H1 (cell line): ENCODE data around the gene KDR. TPM values are rescaled to one million over a fixed set of nuclear protein-coding genes. Genes with fewer than 3 reads are reported as not detected.

Source experiments
- CTCF ChIA-PET: fragments of 300-600 bp; sonication (Branson Sonifier 250); formaldehyde crosslinking; loops from one replicate; lab custom pipeline; 2021; ENCODE audit not compliant: partially characterized antibody; lab: Charles Lee
- POLR2A ChIA-PET: fragments of 300-600 bp; sonication (Branson Sonifier 250); formaldehyde crosslinking; loops from one replicate; lab custom pipeline; 2021; ENCODE audit warnings: inconsistent platforms; ENCODE audit not compliant: partially characterized antibody; lab: Charles Lee
- DNase-seq, 2 experiments: peaks; one replicate each; pipeline versions ENCODE4 v3.0.0 to v3.0.0-alpha.2; 2010 to 2022; ENCODE audit warnings: low spot score in 2 of 2, low read depth in 1 of 2, mixed read lengths in 1 of 2
- FAIRE-seq: peaks from 2 replicates; lab custom pipeline; 2011; peaks lifted over from hg19 to GRCh38; lab: Jason Lieb, UNC
- H2AFZ ChIP-seq: 2 replicates; pipeline ENCODE4 v1.8.1; 2012; ENCODE audit warnings: low read length, inconsistent platforms
- H2AK5ac ChIP-seq: 2 replicates; pipeline ENCODE4 v1.6.1; 2013; ENCODE audit warnings: low read depth, low read length
- H2BK120ac ChIP-seq: replicated peaks from 2 replicates; pipeline ENCODE3; 2013; ENCODE audit warnings: low read depth, low read length, inconsistent platforms
- H2BK12ac ChIP-seq: 2 replicates; pipeline ENCODE4 v1.6.1; 2013; ENCODE audit warnings: low read depth, low read length
- H2BK15ac ChIP-seq: 2 replicates; pipeline ENCODE4 v1.6.1; 2013; ENCODE audit warnings: low read length
- H2BK20ac ChIP-seq: 2 replicates; pipeline ENCODE4 v1.6.1; 2013; ENCODE audit warnings: low read length
- H2BK5ac ChIP-seq: 2 replicates; pipeline ENCODE4 v1.6.1; 2013; ENCODE audit warnings: low read depth, low read length
- H3K14ac ChIP-seq: 2 replicates; pipeline ENCODE4 v1.6.1; 2013; ENCODE audit warnings: inconsistent platforms; ENCODE audit not compliant: insufficient read length
- H3K18ac ChIP-seq: 2 replicates; pipeline ENCODE4 v1.6.1; 2013; ENCODE audit warnings: low read length; ENCODE audit errors: extremely low read depth
- H3K23ac ChIP-seq: 2 replicates; pipeline ENCODE4 v1.6.1; 2013; ENCODE audit warnings: inconsistent platforms; ENCODE audit not compliant: insufficient read length
- H3K23me2 ChIP-seq: 2 replicates; pipeline ENCODE4 v1.6.1; 2013; ENCODE audit warnings: low read depth, low read length
- H3K27ac ChIP-seq: 2 replicates; pipeline ENCODE4 v1.6.1; 2011; ENCODE audit warnings: low read depth, low read length, inconsistent platforms
- H3K27me3 ChIP-seq, 4 experiments: replicated peaks in 1 of 4; 1 replicate in 1 of 4; 2 replicates in 3 of 4; pipeline versions ENCODE4 v1.6.1 to v1.8.1; 2011 to 2013; ENCODE audit warnings: low read length in 3 of 4, mild to moderate bottlenecking in 3 of 4, inconsistent platforms in 2 of 4, mixed read lengths in 2 of 4, moderate library complexity in 1 of 4; ENCODE audit not compliant: control insufficient read depth in 3 of 4, insufficient read depth in 3 of 4; ENCODE audit errors: extremely low read depth in 1 of 4
- H3K36me3 ChIP-seq, 4 experiments: 2 replicates each; pipeline versions ENCODE4 v1.6.1 to v1.8.1; 2011 to 2013; ENCODE audit warnings: mild to moderate bottlenecking in 4 of 4, low read length in 3 of 4, moderate library complexity in 2 of 4, control low read depth in 1 of 4, inconsistent platforms in 1 of 4; ENCODE audit not compliant: insufficient read depth in 4 of 4, control insufficient read depth in 2 of 4
- H3K4ac ChIP-seq: replicated peaks from 2 replicates; pipeline ENCODE3; 2013; ENCODE audit warnings: low read length, low read depth, mixed read lengths, inconsistent platforms; ENCODE audit not compliant: insufficient read length
- H3K4me1 ChIP-seq, 4 experiments: replicated peaks in 1 of 4; 1 replicate in 1 of 4; 2 replicates in 3 of 4; pipeline versions ENCODE4 v1.6.1 to v1.8.1; 2011 to 2013; ENCODE audit warnings: low read length in 3 of 4, inconsistent platforms in 2 of 4, mixed read lengths in 1 of 4; ENCODE audit not compliant: insufficient read depth in 4 of 4, control insufficient read depth in 3 of 4
- H3K4me2 ChIP-seq, 2 experiments: 2 replicates each; pipeline versions ENCODE4 v1.6.1 to v1.8.1; 2011 to 2013; ENCODE audit warnings: low read depth in 2 of 2, low read length in 2 of 2, control low read depth in 1 of 2, inconsistent platforms in 1 of 2, mild to moderate bottlenecking in 1 of 2; ENCODE audit not compliant: insufficient read depth in 1 of 2
- H3K4me3 ChIP-seq, 4 experiments: fragments of 200-600, 300-600 bp in 1 of 4; sonication (generic), shearing (Covaris generic), sonication (Bioruptor Twin) in 1 of 4; 2 replicates each; pipeline versions ENCODE4 v1.5.1 to v1.8.1; 2011 to 2016; ENCODE audit warnings: low read length in 4 of 4, low read depth in 3 of 4, control low read depth in 2 of 4, inconsistent platforms in 2 of 4, mild to moderate bottlenecking in 2 of 4, mixed read lengths in 1 of 4, moderate library complexity in 1 of 4; ENCODE audit not compliant: insufficient read depth in 2 of 4; ENCODE audit errors: extremely low read depth in 1 of 4
- H3K56ac ChIP-seq: replicated peaks from 2 replicates; pipeline ENCODE3; 2013; ENCODE audit warnings: low read depth, mild to moderate bottlenecking, mixed read lengths, low read length, inconsistent platforms; ENCODE audit not compliant: insufficient read length
- H3K79me1 ChIP-seq: 2 replicates; pipeline ENCODE4 v1.6.1; 2013; ENCODE audit warnings: low read depth, low read length, control low read depth
- H3K79me2 ChIP-seq, 2 experiments: 2 replicates each; pipeline versions ENCODE4 v1.6.1 to v1.8.1; 2012 to 2013; ENCODE audit warnings: low read length in 2 of 2, mild to moderate bottlenecking in 2 of 2, inconsistent platforms in 1 of 2; ENCODE audit not compliant: insufficient read depth in 2 of 2, control insufficient read depth in 1 of 2
- H3K9ac ChIP-seq, 4 experiments: replicated peaks in 1 of 4; 1 replicate in 1 of 4; 2 replicates in 3 of 4; pipeline versions ENCODE4 v1.6.1 to v1.8.1; 2011 to 2013; ENCODE audit warnings: low read depth in 3 of 4, low read length in 3 of 4, control low read depth in 2 of 4, mild to moderate bottlenecking in 2 of 4, moderate library complexity in 2 of 4, inconsistent platforms in 1 of 4; ENCODE audit errors: extremely low read depth in 1 of 4
- H3K9me3 ChIP-seq, 2 experiments: 2 replicates each; pipeline versions ENCODE4 v1.6.1 to v1.8.1; 2012 to 2013; ENCODE audit warnings: mild to moderate bottlenecking in 2 of 2, moderate library complexity in 2 of 2, control low read depth in 1 of 2, inconsistent platforms in 1 of 2, low read depth in 1 of 2, low read length in 1 of 2, mixed read lengths in 1 of 2; ENCODE audit not compliant: insufficient read depth in 2 of 2
- H4K20me1 ChIP-seq, 2 experiments: replicated peaks in 1 of 2; 2 replicates each; pipeline versions ENCODE3 to v1.8.1; 2011 to 2013; ENCODE audit warnings: inconsistent platforms in 2 of 2, low read length in 2 of 2, mild to moderate bottlenecking in 1 of 2; ENCODE audit not compliant: insufficient read depth in 2 of 2, control insufficient read depth in 1 of 2
- H4K5ac ChIP-seq: 2 replicates; pipeline ENCODE4 v1.6.1; 2013; ENCODE audit warnings: low read length, low read depth, mixed read lengths, inconsistent platforms; ENCODE audit not compliant: insufficient read length
- H4K8ac ChIP-seq: 2 replicates; pipeline ENCODE4 v1.8.0; 2013; ENCODE audit warnings: mild to moderate bottlenecking, moderate library complexity, low read length, inconsistent platforms; ENCODE audit not compliant: insufficient read depth; ENCODE audit errors: extremely low read depth
- H4K91ac ChIP-seq: replicated peaks from 2 replicates; pipeline ENCODE3; 2013; ENCODE audit warnings: low read length, mixed read lengths, inconsistent platforms; ENCODE audit not compliant: insufficient read length
- CHD1 ChIP-seq: IDR thresholded peaks from 2 replicates; pipeline ENCODE4 v1.6.1; 2012; ENCODE audit warnings: low read depth, low read length, improper control_type of control experiment
- KDM5A ChIP-seq: fragments of 200-600 bp; IDR thresholded peaks from 2 replicates; pipeline ENCODE4 v1.7.1; 2012; ENCODE audit warnings: mild to moderate bottlenecking, low read length, inconsistent platforms, mixed read lengths
- NANOG ChIP-seq: IDR thresholded peaks from 2 replicates; pipeline ENCODE4 v1.6.1; 2011; ENCODE audit warnings: low read length, low read depth, mild to moderate bottlenecking, inconsistent platforms; ENCODE audit not compliant: insufficient read depth, poor library complexity, severe bottlenecking
- POLR2A ChIP-seq, 2 experiments: IDR thresholded peaks; 1 replicate in 1 of 2; 2 replicates in 1 of 2; pipeline ENCODE4 v1.6.1; 2011; ENCODE audit warnings: low read depth in 2 of 2, low read length in 2 of 2, mild to moderate bottlenecking in 2 of 2; ENCODE audit errors: control extremely low read depth in 1 of 2
- POU5F1 ChIP-seq: IDR thresholded peaks from 2 replicates; pipeline ENCODE4 v1.6.1; 2011; ENCODE audit warnings: low read depth, mild to moderate bottlenecking, low read length, moderate library complexity
- RFX5 ChIP-seq: IDR thresholded peaks from 2 replicates; pipeline ENCODE4 v1.6.1; 2011; ENCODE audit warnings: low read depth, low read length, improper control_type of control experiment, borderline replicate concordance
- RXRA ChIP-seq: IDR thresholded peaks from 2 replicates; pipeline ENCODE4 v1.6.1; 2011; ENCODE audit warnings: low read depth, mild to moderate bottlenecking, low read length, moderate library complexity; ENCODE audit not compliant: insufficient read depth
- SIRT6 ChIP-seq: IDR thresholded peaks from one replicate; pipeline ENCODE4 v1.7.1; 2012; ENCODE audit warnings: low read length, inconsistent platforms
- TAF7 ChIP-seq: optimal IDR thresholded peaks from 2 replicates; pipeline ENCODE3; 2011; ENCODE audit warnings: low read depth, mild to moderate bottlenecking, inconsistent platforms, low read length, moderate library complexity, borderline replicate concordance
- WGBS, 2 experiments: shearing (Covaris generic) in 1 of 2; methylation state at CpG; one replicate each; pipeline versions ENCODE4 v1.1.6 to v1.1.7; 2013 to 2015; ENCODE audit warnings: low lambda C conversion rate in 2 of 2, mixed read lengths in 2 of 2, inconsistent platforms in 1 of 2, low coverage in 1 of 2, missing lambda C conversion rate in 1 of 2; ENCODE audit not compliant: insufficient replicate concordance in 2 of 2, insufficient coverage in 1 of 2, insufficient read length in 1 of 2; ENCODE audit errors: extremely low coverage in 1 of 2, missing lambda C conversion rate in 1 of 2; 5-methylcytosine and 5-hydroxymethylcytosine counted together
- polyA plus RNA-seq, 7 experiments: library from polyadenylated mRNA; depleted of rRNA in 3 of 7; stranded (reverse) in 5 of 7; unstranded in 2 of 7; fragments of >200 nt in 5 of 7; fragments of 200-250 nt in 2 of 7; gene quantifications; 1 replicate in 5 of 7; 2 replicates in 1 of 7; 4 replicates in 1 of 7; pipeline versions ENCODE4 v1.2.1 to v1.2.3, GENCODE V29; 2011 to 2013; ENCODE audit warnings: missing spikeins in 2 of 7, mixed read lengths in 2 of 7
- total RNA-seq: library from RNA; stranded (reverse); fragmentation: NEBNext Ultra II Directional; extraction: Animal tissue kit (Norgen Biotek cat#: 25700); gene quantifications from 2 replicates; pipeline ENCODE4 v1.2.1, GENCODE V29; 2021
- TF ChIP-seq, protein P1 (sequence below): IDR thresholded peaks from 2 replicates; pipeline ENCODE4 v1.6.1; 2012; ENCODE audit warnings: low read length, inconsistent platforms

The KDR gene
- total and polyA plus RNA-seq, 2 of the 8 experiments (the other 6 are each of a cell fraction or from before 2014, with no cell fraction given) = 69.3 to 106 TPM

DNA sequence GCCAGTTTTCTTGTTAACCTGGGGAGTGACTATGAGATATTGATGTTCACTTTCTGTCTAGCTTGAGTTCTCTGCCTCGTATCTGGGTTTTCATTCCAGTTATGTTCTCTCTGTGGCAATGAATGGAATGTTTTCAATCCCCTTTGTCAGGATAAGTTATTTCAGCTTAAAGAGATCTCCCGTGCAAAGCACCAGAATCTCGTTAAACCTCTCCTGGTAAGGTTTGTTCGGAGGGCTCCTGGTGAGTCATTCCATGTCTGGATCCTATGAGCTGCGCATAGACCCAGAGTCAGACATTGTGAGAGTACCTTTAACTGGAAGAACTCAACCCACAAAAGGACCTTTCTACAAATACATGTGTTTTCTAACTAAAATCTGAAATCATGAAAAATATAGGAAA lies 51.0 kb downstream of the KDR start:
- Histone ChIP-seq H3K18ac (no peak overlapping the region), H2BK15ac (no peak overlapping the region), H2BK20ac (no peak overlapping the region), H2BK120ac (no peak overlapping the region), H3K27ac (no peak overlapping the region), H2AK5ac (no peak overlapping the region), H3K27me3 (no peaks in the 10 kb centered on the region), H2BK12ac (no peak overlapping the region), H3K4me2 (no peak overlapping the region), H3K4ac (no peak overlapping the region), H4K91ac (no peak overlapping the region), H4K20me1 (peaks cover 0 to 1% of the 10 kb centered on the region in 2 experiments), H4K8ac (no peak overlapping the region), H3K79me2 (no peaks in the 10 kb centered on the region), H3K4me1 (peaks cover 0 to 2% (median 0%) of the 10 kb centered on the region in 4 experiments; a peak in 2 of 7 replicates), H3K79me1 (no peaks in the 10 kb centered on the region), H3K9me3 (no peaks in the 10 kb centered on the region), H3K4me3 (no peak overlapping the region), H3K56ac (no peak overlapping the region), H3K36me3 (peaks cover 2 to 12% (median 4%) of the 10 kb centered on the region in 4 experiments; a peak in 3 of 8 replicates), H2AFZ (no peak overlapping the region), H3K23me2 (peaks cover 5% of the 10 kb centered on the region; the same call in 1 of the 2 replicates), H2BK5ac (no peak overlapping the region), H3K9ac (no peak overlapping the region), H4K5ac (no peak overlapping the region), H3K23ac (no peak overlapping the region), H3K14ac (no peak overlapping the region)
- WGBS, 2 experiments = 94% methylated on average over 5 of the region's 5 CpGs; no CpG with 5 or more reads in 1 of the 2 experiments
- ChIA-PET CTCF (interaction anchor here (0.6 to 1.9 kb wide), 5 partner anchors 10 to 111 kb away, joined by 3 to 11 read pairs (median 5); no protein-coding TSS in a partner anchor), POLR2A (interaction anchor here (0.8 to 1.4 kb wide), 2 partner anchors 9 to 85 kb away, joined by 3 read pairs; no protein-coding TSS in a partner anchor)
- DNase-seq (no peak), FAIRE-seq (no peak)
- TF ChIP-seq SIRT6 (no peak), RFX5 (no peak), TAF7 (no peak), CHD1 (no peak), NANOG (no peak), KDM5A (no peak), POLR2A (IDR thresholded peaks at IDR 0.05; ENCODE audit: control extremely low read depth in 1 of 2, low read depth in 2 of 2, low read length in 2 of 2) (no peak), RXRA (no peak), POU5F1 (no peak)
- TF ChIP-seq, protein P1, sequence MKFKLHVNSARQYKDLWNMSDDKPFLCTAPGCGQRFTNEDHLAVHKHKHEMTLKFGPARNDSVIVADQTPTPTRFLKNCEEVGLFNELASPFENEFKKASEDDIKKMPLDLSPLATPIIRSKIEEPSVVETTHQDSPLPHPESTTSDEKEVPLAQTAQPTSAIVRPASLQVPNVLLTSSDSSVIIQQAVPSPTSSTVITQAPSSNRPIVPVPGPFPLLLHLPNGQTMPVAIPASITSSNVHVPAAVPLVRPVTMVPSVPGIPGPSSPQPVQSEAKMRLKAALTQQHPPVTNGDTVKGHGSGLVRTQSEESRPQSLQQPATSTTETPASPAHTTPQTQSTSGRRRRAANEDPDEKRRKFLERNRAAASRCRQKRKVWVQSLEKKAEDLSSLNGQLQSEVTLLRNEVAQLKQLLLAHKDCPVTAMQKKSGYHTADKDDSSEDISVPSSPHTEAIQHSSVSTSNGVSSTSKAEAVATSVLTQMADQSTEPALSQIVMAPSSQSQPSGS = no peak
